IPS-20b (cell line): Measurements from ENCODE around the gene TEX52.

Experiments
- H3K27ac ChIP-seq: one replicate; pipeline ENCODE4 v1.5.1; 2013; ENCODE audit warnings: low read length
- H3K27me3 ChIP-seq: 2 replicates; pipeline ENCODE4 v1.6.1; 2013; ENCODE audit warnings: mild to moderate bottlenecking, low read length, inconsistent platforms; ENCODE audit not compliant: insufficient read depth
- H3K36me3 ChIP-seq: 2 replicates; pipeline ENCODE4 v1.6.1; 2013; ENCODE audit warnings: low read depth, mild to moderate bottlenecking, inconsistent platforms, low read length, moderate library complexity; ENCODE audit not compliant: insufficient read depth
- H3K4me1 ChIP-seq: 2 replicates; pipeline ENCODE4 v1.6.1; 2013; ENCODE audit warnings: mild to moderate bottlenecking, control low read depth, inconsistent platforms, low read length, moderate library complexity; ENCODE audit not compliant: insufficient read depth
- H3K4me3 ChIP-seq: 2 replicates; pipeline ENCODE4 v1.5.1; 2013; ENCODE audit warnings: mild to moderate bottlenecking, low read length, inconsistent platforms
- H3K9ac ChIP-seq: 2 replicates; pipeline ENCODE4 v1.6.1; 2013; ENCODE audit warnings: low read depth, mild to moderate bottlenecking, inconsistent platforms, low read length, moderate library complexity
- H3K9me3 ChIP-seq: 2 replicates; pipeline ENCODE4 v1.6.1; 2013; ENCODE audit warnings: mild to moderate bottlenecking, low read depth, low read length, inconsistent platforms; ENCODE audit not compliant: insufficient read depth

TEX52 gene

GRCh38 chr12:2842948-2843347, 13.9 kb downstream of the TEX52 start:
- Histone ChIP-seq H3K4me3 (no peak overlapping the region), H3K36me3 (no peaks in the 10 kb centered on the region), H3K9me3 (no peaks in the 10 kb centered on the region), H3K9ac (no peak overlapping the region), H3K4me1 (peaks cover 6% of the 10 kb centered on the region; the same call in 1 of the 2 replicates), H3K27ac (no peak overlapping the region), H3K27me3 (peaks cover 13% of the 10 kb centered on the region; the same call in 1 of the 2 replicates)

GRCh38 chr12:2841056-2841650, 15.7 kb downstream of the TEX52 start:
- H3K36me3 ChIP-seq: no peaks in the 10 kb centered on the region

GRCh38 chr12:2836574-2836973, 20.3 kb downstream of the TEX52 start:
- H3K9me3 ChIP-seq: no peaks in the 10 kb centered on the region
- peaks cover 18% of the 10 kb centered on the region for H3K27me3 ChIP-seq
- H3K4me3 ChIP-seq: no peak overlapping the region
- peaks cover 15% of the 10 kb centered on the region for H3K4me1 ChIP-seq
- no peak overlapping the region for H3K9ac ChIP-seq
- no peak overlapping the region for H3K27ac ChIP-seq
- no peaks in the 10 kb centered on the region for H3K36me3 ChIP-seq

More at GRCh38 chr12:2841056-2841650, 15.7 kb downstream of the TEX52 start:
- Histone ChIP-seq H3K27ac (no peak overlapping the region), H3K9ac (no peak overlapping the region), H3K27me3 (peaks cover 9% of the 10 kb centered on the region; the same call in 1 of the 2 replicates), H3K4me3 (no peak overlapping the region), H3K9me3 (no peaks in the 10 kb centered on the region), H3K4me1 (no peaks in the 10 kb centered on the region)

- H3K27me3 ChIP-seq: peaks cover 18% of the 10 kb centered on the region
- peaks cover 15% of the 10 kb centered on the region for H3K4me1 ChIP-seq
- H3K27ac ChIP-seq: no peak overlapping the region
- H3K9me3 ChIP-seq: no peaks in the 10 kb centered on the region
- H3K4me3 ChIP-seq: no peak overlapping the region
- H3K36me3 ChIP-seq: no peaks in the 10 kb centered on the region
- H3K9ac ChIP-seq: no peak overlapping the region
These were observed 21.0 kb downstream of the TEX52 start for GRCh38 chr12:2835691-2836403.

GRCh38 chr12:2834581-2835491, 22.0 kb downstream of the TEX52 start, which contains the start of gene NRIP2:
Gene NRIP2, minus strand, starts transcription at chr12:2835035. Its CDS starts 52 bp downstream, at chr12:2834983.
- Histone ChIP-seq H3K9ac (peak within 1 kb of the TSS; percentile 39; the same call in 1 of the 2 replicates), H3K4me3 (peak within 1 kb of the TSS; percentile 37; the same call in 1 of the 2 replicates), H3K9me3 (no peaks in the 10 kb centered on the region), H3K27ac (no peak within 1 kb of the TSS), H3K27me3 (peaks cover 18% of the 10 kb centered on the region), H3K4me1 (peaks cover 15% of the 10 kb centered on the region), H3K36me3 (no peaks in the 10 kb centered on the region)

- Histone ChIP-seq H3K36me3 (peaks cover 5% of the 10 kb centered on the region; the same call in 1 of the 2 replicates), H3K27me3 (peaks cover 18% of the 10 kb centered on the region)
These were observed 23.0 kb downstream of the TEX52 start for GRCh38 chr12:2833810-2834209.

GRCh38 chr12:2833327-2833726, 23.5 kb downstream of the TEX52 start:
- Histone ChIP-seq H3K27ac (no peak overlapping the region), H3K36me3 (peaks cover 8% of the 10 kb centered on the region; the same call in 1 of the 2 replicates), H3K27me3 (peaks cover 18% of the 10 kb centered on the region), H3K9ac (no peak overlapping the region), H3K4me3 (no peak overlapping the region), H3K4me1 (peaks cover 15% of the 10 kb centered on the region), H3K9me3 (no peaks in the 10 kb centered on the region)

More at GRCh38 chr12:2833810-2834209, 23.0 kb downstream of the TEX52 start:
- no peak overlapping the region for H3K27ac ChIP-seq
- no peaks in the 10 kb centered on the region for H3K9me3 ChIP-seq
- peaks cover 15% of the 10 kb centered on the region for H3K4me1 ChIP-seq
- no peak overlapping the region for H3K9ac ChIP-seq
- no peak overlapping the region for H3K4me3 ChIP-seq

- H3K9ac ChIP-seq: no peak overlapping the region
- peaks cover 15% of the 10 kb centered on the region for H3K4me1 ChIP-seq
- H3K36me3 ChIP-seq: peaks cover 14% of the 10 kb centered on the region; the same call in 1 of the 2 replicates
- no peaks in the 10 kb centered on the region for H3K9me3 ChIP-seq
- H3K27ac ChIP-seq: no peak overlapping the region
- H3K27me3 ChIP-seq: peaks cover 18% of the 10 kb centered on the region
- no peak overlapping the region for H3K4me3 ChIP-seq
These were observed 24.2 kb downstream of the TEX52 start for GRCh38 chr12:2832550-2833127.

GRCh38 chr12:2829275-2829674, 27.6 kb downstream of the TEX52 start:
- Histone ChIP-seq H3K36me3 (peaks cover 45% of the 10 kb centered on the region), H3K9me3 (no peaks in the 10 kb centered on the region), H3K27ac (no peak overlapping the region), H3K4me3 (no peak overlapping the region), H3K4me1 (peaks cover 17% of the 10 kb centered on the region; the same call in 1 of the 2 replicates), H3K9ac (no peak overlapping the region), H3K27me3 (peaks cover 2% of the 10 kb centered on the region; the same call in 1 of the 2 replicates)

- Histone ChIP-seq H3K9ac (no peak overlapping the region), H3K4me3 (no peak overlapping the region), H3K27ac (no peak overlapping the region), H3K27me3 (no peaks in the 10 kb centered on the region), H3K36me3 (peaks cover 69% of the 10 kb centered on the region), H3K9me3 (no peaks in the 10 kb centered on the region), H3K4me1 (peaks cover 14% of the 10 kb centered on the region; the same call in 1 of the 2 replicates)
These were observed 29.9 kb downstream of the TEX52 start for GRCh38 chr12:2826721-2827515.
